Measurements from ENCODE around the gene PLXNA4. TPM values are rescaled to one million over a fixed set of nuclear protein-coding genes. Genes with fewer than 3 reads are reported as not detected.

PLXNA4 gene
- total RNA-seq, 1 experiment from 2014 or later: 0.10 TPM

- Histone ChIP-seq H3K4me3 (ENCODE audit: low read depth in 2 of 2, low read length in 2 of 2) (no peak overlapping the region), H3K4me1 (ENCODE audit: control insufficient read depth, insufficient read depth, low read length) (no peaks in the 10 kb centered on the region), H3K27me3 (ENCODE audit: control insufficient read depth, insufficient read depth, low read length) (no peaks in the 10 kb centered on the region; the same call in 1 of the 2 replicates), H3K9me3 (ENCODE audit: control insufficient read depth, insufficient read depth, low read depth, low read length) (no peaks in the 10 kb centered on the region), H3K36me3 (ENCODE audit: control insufficient read depth, insufficient read depth, low read length) (no peaks in the 10 kb centered on the region), H3K27ac (ENCODE audit: low read length) (no peak overlapping the region)
- ATAC-seq (no peak), DNase-seq (ENCODE audit: low read depth, low spot score) (no peak)
- ChIA-PET POLR2A (no interaction called here), CTCF (no interaction called here)
- in situ Hi-C loops (cut with HindIII; ENCODE audit: low pct_unique_long_range_greater_than_20kb, low sequenced_read_pairs): no loop called here
- no TSS peak for BruUV-seq (replicated peaks)
- intact Hi-C loops (cut with micrococcal nuclease; ENCODE audit: unreplicated experiment): no loop called here
- TF ChIP-seq CTCF (IDR thresholded peaks at IDR 0.05) (no peak), TCF7L2 (IDR thresholded peaks at IDR 0.05; ENCODE audit: low read depth, low read length) (no peak), REST (IDR thresholded peaks at IDR 0.05; ENCODE audit: insufficient read depth in 1 of 2, low read depth in 2 of 2, low read length in 1 of 2) (no peak), SIN3A (IDR thresholded peaks at IDR 0.05; ENCODE audit: borderline replicate concordance, insufficient read depth, low read depth, low read length) (no peak), POLR2AphosphoS5 (IDR thresholded peaks at IDR 0.05; ENCODE audit: low read depth, low read length) (no peak)
These were observed 425.6 kb downstream of the PLXNA4 start for GRCh38 chr7:132150711-132151110.

- intact Hi-C loops (cut with micrococcal nuclease; ENCODE audit: unreplicated experiment) (no loop called here), in situ Hi-C loops (cut with HindIII; ENCODE audit: low pct_unique_long_range_greater_than_20kb, low sequenced_read_pairs) (no loop called here)
- ATAC-seq: no peak
- Histone ChIP-seq H3K9me3 (ENCODE audit: control insufficient read depth, insufficient read depth, low read depth, low read length) (no peaks in the 10 kb centered on the region), H3K27ac (ENCODE audit: low read length) (no peak overlapping the region), H3K27me3 (ENCODE audit: control insufficient read depth, insufficient read depth, low read length) (no peaks in the 10 kb centered on the region; the same call in 1 of the 2 replicates), H3K4me1 (ENCODE audit: control insufficient read depth, insufficient read depth, low read length) (no peaks in the 10 kb centered on the region; the same call in 1 of the 2 replicates), H3K36me3 (ENCODE audit: control insufficient read depth, insufficient read depth, low read length) (no peaks in the 10 kb centered on the region), H3K4me3 (ENCODE audit: low read depth in 2 of 2, low read length in 2 of 2) (no peak overlapping the region)
- POLR2A ChIA-PET: no interaction called here
- no TSS peak for BruUV-seq (replicated peaks)
- DNase-seq (ENCODE audit: low read depth, low spot score): no peak
- CTCF ChIA-PET: no interaction called here
- no peak for TF ChIP-seq POLR2AphosphoS5 (IDR thresholded peaks at IDR 0.05; ENCODE audit: low read depth, low read length)
- no peak for TF ChIP-seq SIN3A (IDR thresholded peaks at IDR 0.05; ENCODE audit: borderline replicate concordance, insufficient read depth, low read depth, low read length)
- no peak for TF ChIP-seq TCF7L2 (IDR thresholded peaks at IDR 0.05; ENCODE audit: low read depth, low read length)
- TF ChIP-seq CTCF (IDR thresholded peaks at IDR 0.05): no peak
- no peak for TF ChIP-seq REST (IDR thresholded peaks at IDR 0.05; ENCODE audit: insufficient read depth in 1 of 2, low read depth in 2 of 2, low read length in 1 of 2)
These were observed 426.6 kb downstream of the PLXNA4 start for GRCh38 chr7:132149436-132150304.

All from Panc1 (cell line).